Esophagus muscularis mucosa (tissue), 3 donors: ENCODE measurements around the gene STRBP.

Experiments used
- EP300 ChIP-seq: sonication (generic); formaldehyde crosslinking; IDR thresholded peaks from one replicate; pipeline ENCODE4 v1.6.1; 2017; ENCODE audit warnings: antibody characterized with exemption
- TF ChIP-seq, protein P1 (sequence below), 3 experiments: fragments of 200-600 bp in 2 of 3; fragments of 450-650 bp in 1 of 3; sonication (generic) in 2 of 3; IDR thresholded peaks; one replicate each; pipeline ENCODE4 v1.5.1; 2017 to 2019; ENCODE audit warnings: antibody characterized with exemption in 3 of 3, mild to moderate bottlenecking in 2 of 3, moderate library complexity in 1 of 3

DNA sequence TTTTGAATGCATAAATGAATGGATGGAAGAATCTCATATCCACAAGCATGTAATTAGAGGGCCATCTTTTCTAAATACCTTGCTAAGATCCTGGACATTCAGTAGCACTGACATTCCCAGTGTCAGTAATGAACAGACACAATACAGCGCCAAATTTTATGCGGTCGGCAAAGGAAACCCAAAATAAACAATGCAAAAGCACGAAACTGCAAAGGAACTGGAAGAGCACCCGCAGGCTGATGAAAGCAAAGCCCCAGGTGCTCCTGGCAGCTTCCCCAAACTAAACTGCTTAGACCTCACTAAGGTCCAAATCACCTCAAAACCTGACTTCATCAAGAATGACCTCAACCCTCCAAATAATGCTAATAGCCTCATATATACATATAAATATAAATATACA is 133.0 kb downstream of the STRBP start:
- TF ChIP-seq EP300: no peak
- TF ChIP-seq, protein P1, sequence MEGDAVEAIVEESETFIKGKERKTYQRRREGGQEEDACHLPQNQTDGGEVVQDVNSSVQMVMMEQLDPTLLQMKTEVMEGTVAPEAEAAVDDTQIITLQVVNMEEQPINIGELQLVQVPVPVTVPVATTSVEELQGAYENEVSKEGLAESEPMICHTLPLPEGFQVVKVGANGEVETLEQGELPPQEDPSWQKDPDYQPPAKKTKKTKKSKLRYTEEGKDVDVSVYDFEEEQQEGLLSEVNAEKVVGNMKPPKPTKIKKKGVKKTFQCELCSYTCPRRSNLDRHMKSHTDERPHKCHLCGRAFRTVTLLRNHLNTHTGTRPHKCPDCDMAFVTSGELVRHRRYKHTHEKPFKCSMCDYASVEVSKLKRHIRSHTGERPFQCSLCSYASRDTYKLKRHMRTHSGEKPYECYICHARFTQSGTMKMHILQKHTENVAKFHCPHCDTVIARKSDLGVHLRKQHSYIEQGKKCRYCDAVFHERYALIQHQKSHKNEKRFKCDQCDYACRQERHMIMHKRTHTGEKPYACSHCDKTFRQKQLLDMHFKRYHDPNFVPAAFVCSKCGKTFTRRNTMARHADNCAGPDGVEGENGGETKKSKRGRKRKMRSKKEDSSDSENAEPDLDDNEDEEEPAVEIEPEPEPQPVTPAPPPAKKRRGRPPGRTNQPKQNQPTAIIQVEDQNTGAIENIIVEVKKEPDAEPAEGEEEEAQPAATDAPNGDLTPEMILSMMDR (IDR thresholded peaks at IDR 0.05): no peak
